GM10847 (cell line): ENCODE results near the gene AFDN.

Experiments
- POLR2A ChIP-seq: IDR thresholded peaks from 2 replicates; pipeline ENCODE4 v1.6.1; 2011; ENCODE audit not compliant: insufficient read length; ENCODE audit errors: extremely low read depth

The AFDN gene

DNA sequence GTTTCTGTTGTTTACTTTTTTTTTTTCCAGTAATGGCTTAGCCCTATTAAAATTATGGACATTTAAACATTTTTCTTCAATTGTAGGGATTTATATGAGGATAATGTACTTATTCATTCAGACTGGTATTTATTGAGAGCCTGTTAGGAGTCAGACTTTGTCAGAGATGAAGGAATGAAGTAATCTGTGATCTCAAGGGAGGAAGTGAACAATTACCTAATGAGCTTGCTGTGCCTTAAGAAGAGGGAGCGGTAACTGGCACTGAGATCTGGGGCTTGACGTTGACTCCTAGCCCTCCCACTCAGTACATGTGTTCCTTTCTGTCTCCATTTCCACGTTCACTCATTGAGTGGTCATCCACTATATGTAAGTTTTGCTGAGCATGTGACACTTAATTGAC is 12.6 kb downstream of the AFDN start:
- TF ChIP-seq POLR2A: no peak

DNA sequence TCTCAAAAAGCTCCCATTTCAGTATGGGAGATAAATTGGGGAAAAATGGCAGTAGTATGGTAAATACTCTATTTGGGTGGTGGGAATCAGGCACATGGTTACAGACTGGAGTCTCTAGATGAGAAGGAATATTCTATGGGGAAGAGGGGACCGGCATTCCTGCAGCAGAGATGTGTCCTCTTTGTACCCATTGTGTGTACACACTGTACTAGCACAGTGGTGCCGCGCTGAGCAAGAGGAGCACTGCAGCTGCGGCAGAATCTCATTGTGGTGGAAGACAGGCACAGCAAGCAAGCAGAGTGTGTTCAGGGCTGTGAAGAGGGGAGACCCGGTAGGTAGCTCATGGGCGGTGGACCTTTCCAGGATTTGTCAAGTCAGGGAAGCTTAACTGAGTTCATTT is 13.0 kb downstream of the AFDN start:
- no peak for TF ChIP-seq POLR2A

- TF ChIP-seq POLR2A: no peak
Measured at GRCh38 chr6:167840160-167840525, 13.4 kb downstream of the AFDN start.

- TF ChIP-seq POLR2A: no peak
Measured at GRCh38 chr6:167840526-167841179, 13.9 kb downstream of the AFDN start.

DNA sequence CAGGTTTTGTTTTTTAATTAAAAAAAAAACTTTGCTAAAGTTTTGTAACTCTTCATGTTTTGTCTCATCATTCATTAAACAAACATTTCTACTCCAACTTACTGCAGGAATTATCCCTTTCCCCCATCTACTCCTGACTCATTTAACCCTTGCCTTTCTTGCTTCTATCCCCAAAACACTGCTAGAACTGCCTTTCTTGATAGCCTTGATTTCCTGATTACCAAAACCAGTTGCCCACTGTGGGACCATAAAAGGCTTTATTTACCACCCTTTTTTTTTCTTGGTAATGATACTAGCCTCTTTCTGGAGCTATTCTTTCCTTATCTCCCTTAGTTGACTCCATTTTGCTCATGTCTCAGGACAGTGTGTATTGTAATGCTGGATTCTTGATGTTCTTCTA is 15.3 kb downstream of the AFDN start:
- TF ChIP-seq POLR2A: no peak

- TF ChIP-seq POLR2A: no peak
Measured at GRCh38 chr6:167842457-167842856, 15.7 kb downstream of the AFDN start.

DNA sequence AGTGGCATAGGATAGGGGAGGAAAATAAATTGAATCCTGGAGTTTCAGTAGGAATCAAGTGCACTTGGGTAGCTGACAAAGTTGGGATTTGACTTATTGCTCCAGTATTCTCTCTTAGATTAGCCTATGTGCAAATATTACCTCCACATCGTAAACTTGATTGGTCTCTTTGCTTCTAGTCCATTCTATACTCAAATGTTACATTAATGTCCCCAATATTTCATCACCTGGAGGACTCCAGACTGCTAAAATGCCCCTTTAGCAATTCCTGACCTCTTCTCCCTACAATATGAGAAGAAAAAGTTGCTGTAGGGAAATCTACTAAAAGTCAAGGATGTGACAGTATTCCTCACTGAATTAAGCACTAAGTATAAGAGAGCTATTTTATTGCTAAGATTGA is 16.3 kb downstream of the AFDN start:
- TF ChIP-seq POLR2A: no peak

GRCh38 chr6:167845856-167846255 is 19.1 kb downstream of the AFDN start:
- no peak for TF ChIP-seq POLR2A

GRCh38 chr6:167846997-167847606 is 20.4 kb downstream of the AFDN start:
- TF ChIP-seq POLR2A: no peak

DNA sequence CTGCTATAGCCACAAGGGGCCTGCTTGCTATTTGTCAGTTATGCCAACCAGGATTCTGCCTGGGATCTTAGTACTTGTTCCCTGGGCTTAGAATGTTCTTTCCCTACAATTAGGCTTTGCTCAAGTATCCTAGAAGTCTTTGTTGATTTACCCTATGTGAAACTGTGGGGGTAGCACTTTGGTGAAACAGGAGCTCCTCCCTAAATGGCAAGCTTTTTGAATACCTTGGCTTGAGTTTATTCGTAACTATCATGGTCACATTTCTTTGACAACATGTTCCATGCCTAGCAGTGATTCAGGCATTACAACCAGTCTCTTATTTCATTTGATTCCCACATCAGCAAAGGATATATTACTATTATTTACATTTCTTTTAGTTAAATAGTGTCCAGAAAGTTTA is 21.2 kb downstream of the AFDN start:
- no peak for TF ChIP-seq POLR2A

- no peak for TF ChIP-seq POLR2A
Measured at GRCh38 chr6:167848783-167849182, 22.1 kb downstream of the AFDN start.

GRCh38 chr6:167849846-167850459 is 23.2 kb downstream of the AFDN start:
- TF ChIP-seq POLR2A: no peak

GRCh38 chr6:167850782-167851181 is 24.1 kb downstream of the AFDN start:
- no peak for TF ChIP-seq POLR2A

DNA sequence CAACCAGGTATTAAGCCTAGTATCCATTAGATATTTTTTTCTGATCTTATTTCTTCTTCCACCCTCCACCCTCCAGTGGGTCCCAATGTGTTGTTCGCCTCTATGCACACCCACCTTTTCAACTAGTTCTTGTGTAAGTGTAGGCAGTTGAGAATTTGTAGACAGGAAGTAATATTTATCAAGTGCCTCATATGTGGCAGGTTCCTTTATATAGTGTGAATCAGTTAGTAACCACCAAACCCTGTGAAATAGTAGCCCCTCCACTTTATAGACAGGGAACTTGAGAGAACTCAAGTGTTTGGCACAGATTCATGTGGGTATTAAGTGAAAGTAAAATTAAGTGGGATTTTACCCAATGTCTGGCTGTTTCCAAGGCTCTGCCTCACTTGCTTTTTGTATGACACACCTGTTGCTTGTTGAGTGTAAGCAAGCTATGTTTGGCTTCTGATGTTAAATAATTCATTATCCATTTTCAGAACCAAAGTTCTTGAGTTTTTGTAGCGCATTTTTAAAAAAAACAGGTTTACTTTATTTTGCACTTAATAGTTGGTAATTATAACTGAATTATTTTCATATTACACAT is 24.8 kb downstream of the AFDN start:
- no peak for TF ChIP-seq POLR2A

GRCh38 chr6:167855825-167856425 is 29.2 kb downstream of the AFDN start:
- TF ChIP-seq POLR2A: no peak

GRCh38 chr6:167856474-167856873 is 29.8 kb downstream of the AFDN start:
- no peak for TF ChIP-seq POLR2A
